ENCODE data around the gene NQO1.

DNA sequence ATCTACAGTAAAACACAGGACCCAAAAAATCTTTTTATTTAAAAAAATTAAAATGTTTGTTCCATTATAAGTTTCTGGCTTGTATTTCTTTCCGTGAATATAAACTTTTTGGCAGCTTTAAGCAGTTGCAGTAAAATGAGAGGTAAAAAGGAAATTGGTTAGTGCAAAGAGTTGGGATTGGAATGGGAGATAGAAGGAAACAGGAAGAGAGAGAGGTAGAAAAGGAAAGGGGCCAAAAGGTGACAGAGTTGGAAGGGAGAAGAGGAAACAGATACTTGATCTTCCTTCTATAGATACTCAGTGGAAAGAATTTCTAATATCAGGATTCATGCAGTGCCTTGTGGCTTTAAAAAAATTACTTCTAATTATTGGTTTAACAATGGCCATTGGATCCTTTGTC, 63.5 kb downstream of the NQO1 start:
- TF ChIP-seq, protein P1, sequence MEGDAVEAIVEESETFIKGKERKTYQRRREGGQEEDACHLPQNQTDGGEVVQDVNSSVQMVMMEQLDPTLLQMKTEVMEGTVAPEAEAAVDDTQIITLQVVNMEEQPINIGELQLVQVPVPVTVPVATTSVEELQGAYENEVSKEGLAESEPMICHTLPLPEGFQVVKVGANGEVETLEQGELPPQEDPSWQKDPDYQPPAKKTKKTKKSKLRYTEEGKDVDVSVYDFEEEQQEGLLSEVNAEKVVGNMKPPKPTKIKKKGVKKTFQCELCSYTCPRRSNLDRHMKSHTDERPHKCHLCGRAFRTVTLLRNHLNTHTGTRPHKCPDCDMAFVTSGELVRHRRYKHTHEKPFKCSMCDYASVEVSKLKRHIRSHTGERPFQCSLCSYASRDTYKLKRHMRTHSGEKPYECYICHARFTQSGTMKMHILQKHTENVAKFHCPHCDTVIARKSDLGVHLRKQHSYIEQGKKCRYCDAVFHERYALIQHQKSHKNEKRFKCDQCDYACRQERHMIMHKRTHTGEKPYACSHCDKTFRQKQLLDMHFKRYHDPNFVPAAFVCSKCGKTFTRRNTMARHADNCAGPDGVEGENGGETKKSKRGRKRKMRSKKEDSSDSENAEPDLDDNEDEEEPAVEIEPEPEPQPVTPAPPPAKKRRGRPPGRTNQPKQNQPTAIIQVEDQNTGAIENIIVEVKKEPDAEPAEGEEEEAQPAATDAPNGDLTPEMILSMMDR (IDR thresholded peaks at IDR 0.05 in 8 of 11, conservative IDR thresholded peaks at IDR 0.05 in 3 of 11), result no peak
- TF ChIP-seq POLR2A (IDR thresholded peaks at IDR 0.05) (no peak), POLR2AphosphoS5 (IDR thresholded peaks at IDR 0.05) (no peak)

All from spleen (tissue), 7 donors.